Ishikawa (cell line): ENCODE data around the gene PLEKHM1.
A peak's percentile ranks its signal among the peaks of the same experiment; 100 is the strongest.

ENCODE experiments used
- RAD21 ChIP-seq: IDR thresholded peaks from 2 replicates; pipeline ENCODE4 v1.6.1; 2012; ENCODE audit warnings: low read depth
- REST ChIP-seq: IDR thresholded peaks from 2 replicates; pipeline ENCODE4 v1.6.1; 2012; ENCODE audit warnings: low read depth, mild to moderate bottlenecking

- TF ChIP-seq RAD21 (peak; percentile 57), REST (no peak)
Measured at GRCh38 chr17:45425125-45425983, 65.2 kb downstream of the PLEKHM1 start.
